CD4-positive, alpha-beta T cell treated with Interleukin-17A for 1 hour (primary cell): Measurements from ENCODE around the gene SSBP3.
"Not testable (repeated sequence)": the region's sequence is repeated elsewhere in the genome, so short reads cannot be mapped to it uniquely, and the experiment has no call there.

Source experiments
- DNase-seq: peaks from one replicate; pipeline ENCODE4 v3.0.0-alpha.2; 2020

SSBP3 gene

DNA sequence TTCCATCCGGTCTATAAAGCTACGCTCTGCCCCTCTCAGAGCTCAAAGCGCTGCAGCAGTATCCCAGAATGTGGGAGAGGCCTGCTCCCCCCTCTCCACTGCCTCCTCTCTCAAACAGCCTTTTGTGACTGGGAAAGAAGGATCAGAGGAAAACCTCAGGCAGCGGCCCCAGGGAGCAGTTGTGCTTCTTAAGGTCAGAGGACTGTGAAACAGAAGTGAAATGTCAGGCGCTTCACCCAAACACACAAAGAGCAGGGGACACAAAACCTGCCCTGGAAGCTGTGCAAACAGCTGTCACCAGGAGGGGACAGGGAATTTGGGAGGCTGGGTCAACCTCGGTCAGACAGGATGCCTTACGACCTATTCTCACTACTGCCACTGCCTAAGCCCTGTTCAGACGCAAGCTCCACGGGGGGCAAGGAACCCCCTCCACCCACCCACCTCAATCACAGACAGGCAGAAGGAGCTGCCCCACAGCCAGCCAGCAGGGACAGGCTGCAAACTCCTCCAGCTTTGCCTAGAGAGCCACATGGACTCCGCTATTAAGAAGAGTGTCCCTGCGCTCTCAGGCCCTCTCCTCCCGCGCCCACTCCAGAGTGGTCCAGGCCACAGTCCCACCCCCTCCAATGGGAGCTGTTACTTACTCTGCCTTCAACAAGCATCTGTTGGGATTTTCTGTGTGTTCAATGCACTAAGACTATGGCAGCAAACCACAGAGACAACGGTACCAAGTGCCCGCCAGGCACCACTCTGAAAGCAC is 14.6 kb downstream of the SSBP3 start:
- no peak for DNase-seq

DNA sequence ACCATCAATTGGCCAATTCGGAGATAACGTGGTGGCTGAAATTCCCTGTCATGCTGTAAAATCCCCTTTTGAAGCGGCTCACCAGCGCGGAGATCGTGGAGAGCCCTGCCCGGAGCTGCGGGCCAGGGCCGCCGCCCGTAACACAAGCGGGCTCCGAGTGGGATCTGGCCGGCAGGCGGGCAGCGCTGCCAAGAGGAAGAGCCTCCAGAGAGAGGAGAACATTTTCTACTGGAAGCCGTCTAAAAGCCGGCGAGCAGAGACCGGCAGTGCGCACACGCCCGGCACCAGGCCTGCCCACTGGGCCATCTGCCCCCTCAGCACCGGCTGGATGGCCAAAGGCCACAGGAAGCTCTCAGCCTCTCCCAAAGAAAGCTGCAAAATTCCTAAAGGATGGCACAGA is 15.5 kb downstream of the SSBP3 start:
- DNase-seq = no peak

DNA sequence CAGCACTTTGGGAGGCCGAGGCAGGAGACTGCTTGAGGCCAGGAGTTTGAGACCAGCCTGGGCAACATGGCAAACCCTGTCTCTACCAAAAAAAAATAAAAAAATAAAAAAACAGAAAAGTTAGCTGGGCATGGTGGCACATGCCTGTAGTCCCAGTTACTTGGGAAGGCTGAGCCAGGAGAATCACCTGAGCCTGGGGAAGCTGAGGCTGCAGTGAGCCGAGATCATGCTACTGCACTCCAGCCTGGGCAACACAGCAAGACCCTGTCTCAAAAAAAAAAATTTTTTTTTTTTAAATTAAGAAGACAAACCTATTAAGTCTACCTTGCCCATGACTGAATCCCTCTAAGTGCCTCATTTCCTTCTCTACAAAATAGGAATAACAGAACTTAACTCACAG is 16.6 kb downstream of the SSBP3 start:
- DNase-seq = not testable (repeated sequence)

DNA sequence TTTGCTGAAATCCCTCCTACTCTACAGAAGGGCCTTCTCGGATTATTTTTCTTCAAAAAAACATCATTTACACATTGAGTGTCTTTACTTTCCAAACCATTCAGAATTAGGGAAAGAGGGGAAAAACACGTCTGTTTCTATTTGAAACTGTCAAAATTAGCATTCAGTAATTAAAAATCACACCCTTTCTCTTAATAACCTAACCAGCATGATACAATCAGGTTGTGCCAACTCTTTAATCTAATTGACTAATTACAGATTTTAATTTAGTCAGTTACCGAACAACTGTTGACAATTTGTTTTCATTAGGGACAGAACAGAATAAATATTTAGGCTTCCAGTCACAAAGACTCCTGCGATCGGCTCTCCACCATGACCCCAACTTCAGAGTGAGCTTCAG is 18.8 kb downstream of the SSBP3 start:
- no peak for DNase-seq

DNA sequence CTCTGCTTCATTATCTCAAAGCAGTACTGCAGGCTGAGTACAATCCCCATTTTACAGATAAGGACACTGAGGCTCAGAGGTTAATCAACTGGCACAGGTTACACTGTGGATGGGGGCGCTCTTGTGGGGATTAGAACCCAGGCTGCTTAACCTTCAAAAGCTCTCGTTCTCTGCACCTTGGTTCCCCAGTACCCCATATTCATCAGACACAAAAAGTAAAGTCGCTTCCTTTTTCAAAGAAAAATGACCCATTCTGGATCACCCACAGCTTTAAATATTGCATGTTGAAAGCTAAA is 20.5 kb downstream of the SSBP3 start:
- DNase-seq = no peak

DNA sequence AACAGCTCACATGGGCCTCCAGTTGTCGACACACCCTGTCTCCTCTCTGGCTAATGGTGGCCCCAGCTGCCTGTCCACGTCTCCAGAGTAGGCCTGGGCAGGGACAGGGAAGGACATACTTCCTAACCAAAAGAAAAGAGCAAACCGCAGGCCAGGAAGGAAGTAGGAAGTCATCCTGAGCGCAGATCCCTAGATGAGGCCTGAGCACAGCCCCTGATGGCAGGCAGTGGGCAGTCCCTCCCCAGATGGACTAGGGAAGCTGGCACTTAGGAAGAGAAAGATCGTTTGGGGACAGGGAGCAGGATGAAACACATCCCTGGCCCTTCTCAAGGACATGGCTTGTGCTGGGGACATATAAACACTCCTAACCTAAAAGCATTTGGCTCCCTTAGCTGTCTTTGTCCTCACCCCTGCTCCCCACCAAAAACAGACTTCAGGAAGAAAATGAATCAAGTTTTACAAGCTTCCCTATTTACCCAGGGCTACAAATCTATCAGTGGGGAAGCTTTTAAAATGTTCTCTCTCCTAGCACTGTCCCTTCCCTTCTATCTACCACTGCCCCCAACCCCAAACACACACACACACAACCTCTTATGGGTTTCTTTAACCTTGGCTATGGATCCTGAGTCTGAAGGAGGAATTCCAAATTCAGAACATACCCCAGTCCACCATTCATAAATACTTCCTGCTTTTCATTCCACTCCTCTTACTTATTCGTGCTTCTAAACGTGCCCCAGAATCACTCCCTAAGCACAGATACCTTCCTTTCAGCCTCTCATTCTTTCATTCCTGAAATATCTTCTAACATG is 21.1 kb downstream of the SSBP3 start:
- DNase-seq = no peak

DNA sequence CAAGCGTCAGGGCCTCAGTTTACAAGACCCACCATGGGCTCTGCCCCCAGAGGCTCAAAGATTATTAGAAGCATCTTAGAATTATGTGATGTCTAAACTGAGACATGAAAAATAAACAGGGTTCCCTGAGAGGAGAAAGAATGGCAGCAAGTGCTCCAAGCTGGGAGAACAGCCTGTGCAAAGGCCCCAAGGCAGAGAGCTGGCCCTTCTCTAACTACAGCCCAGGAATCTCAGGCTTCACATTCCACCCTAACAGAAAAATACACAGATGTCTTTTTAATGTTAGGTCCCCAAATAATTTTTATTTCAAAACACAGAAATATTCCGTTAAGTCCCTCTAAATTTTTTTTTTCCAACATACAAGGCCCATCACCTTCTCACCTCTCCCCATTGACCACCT is 21.7 kb downstream of the SSBP3 start:
- DNase-seq = no peak

DNA sequence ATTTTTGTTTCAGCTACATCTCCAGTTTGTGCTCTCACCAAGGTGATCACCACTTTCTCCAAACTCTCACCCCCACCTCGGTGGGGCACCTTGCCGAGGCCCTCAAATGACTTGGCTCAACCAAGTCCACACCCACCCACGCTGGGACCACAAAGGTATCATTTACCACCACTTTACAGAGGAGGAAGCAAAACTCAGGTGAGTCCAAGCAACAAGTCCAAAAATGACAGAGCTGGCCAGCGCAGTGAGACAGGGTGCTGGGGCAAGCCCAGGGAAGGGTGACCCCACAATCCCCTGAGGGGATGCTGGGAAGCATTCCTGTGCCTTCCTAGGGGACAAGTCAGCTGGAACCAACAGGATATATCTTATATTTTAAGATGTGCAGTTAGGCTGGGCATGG is 24.7 kb downstream of the SSBP3 start:
- no peak for DNase-seq

DNA sequence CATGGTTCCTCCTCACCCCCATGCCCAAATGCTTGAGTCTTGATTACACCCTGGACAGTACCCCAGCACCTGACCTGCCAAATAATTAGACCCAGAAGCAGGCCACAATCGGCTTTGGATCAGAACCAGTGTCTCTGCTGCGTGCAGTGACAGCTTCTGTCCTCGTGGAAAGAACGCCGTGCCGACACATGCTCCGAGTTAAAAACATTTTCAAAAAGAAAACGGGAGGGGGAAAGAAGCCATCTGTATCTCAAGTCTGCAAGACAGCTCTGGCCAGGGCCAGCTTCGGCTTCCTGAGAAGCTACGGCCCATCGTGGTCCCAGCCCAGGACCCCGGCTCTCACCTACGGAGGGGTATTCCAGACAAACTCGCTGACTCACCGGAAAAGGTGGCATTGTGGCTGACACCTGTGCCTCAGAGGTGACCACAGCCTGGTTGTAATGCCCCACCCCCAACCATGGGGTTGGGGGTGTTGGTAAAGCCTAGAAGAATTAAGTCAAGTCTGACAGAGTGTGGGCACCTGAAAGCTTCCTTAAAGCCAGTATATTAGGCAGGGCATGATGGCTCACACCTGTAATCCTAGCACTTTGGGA is 25.8 kb downstream of the SSBP3 start:
- peak; percentile 40 for DNase-seq

DNA sequence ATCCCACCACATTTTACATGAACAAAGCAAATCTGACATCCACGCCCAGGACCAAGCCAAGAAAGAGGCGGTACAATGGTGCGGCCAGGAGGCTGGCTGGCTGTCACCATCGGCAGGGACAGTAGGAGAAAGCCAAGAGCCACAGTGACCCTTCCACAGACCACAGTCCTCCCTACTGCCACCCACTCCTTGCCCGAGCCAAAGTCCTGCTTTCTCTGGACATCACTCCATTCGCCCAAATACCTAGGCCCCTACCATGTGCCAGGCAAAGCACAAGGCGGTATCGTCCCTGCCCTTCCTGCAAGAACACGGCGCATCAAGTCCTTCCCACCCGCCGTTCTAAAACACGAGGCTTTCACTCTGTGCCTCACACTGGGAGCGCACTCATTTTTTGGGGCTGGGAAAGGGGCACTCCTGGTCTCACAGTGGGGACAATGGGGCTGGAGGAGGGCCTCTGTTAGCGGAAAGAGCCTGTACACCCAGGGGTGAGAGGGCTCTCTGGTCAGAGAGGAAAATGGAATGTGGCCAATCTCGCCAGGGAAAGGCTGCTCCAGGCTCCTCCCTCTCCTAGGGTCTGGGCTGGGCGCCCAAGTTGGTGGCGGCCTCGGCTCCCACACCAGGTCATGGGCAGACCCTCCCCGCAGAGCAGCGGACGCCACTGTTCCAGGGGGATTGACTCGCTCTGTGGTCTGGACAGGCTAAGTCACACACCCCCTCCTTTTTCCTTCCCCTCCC is 26.5 kb downstream of the SSBP3 start:
- DNase-seq = no peak

DNA sequence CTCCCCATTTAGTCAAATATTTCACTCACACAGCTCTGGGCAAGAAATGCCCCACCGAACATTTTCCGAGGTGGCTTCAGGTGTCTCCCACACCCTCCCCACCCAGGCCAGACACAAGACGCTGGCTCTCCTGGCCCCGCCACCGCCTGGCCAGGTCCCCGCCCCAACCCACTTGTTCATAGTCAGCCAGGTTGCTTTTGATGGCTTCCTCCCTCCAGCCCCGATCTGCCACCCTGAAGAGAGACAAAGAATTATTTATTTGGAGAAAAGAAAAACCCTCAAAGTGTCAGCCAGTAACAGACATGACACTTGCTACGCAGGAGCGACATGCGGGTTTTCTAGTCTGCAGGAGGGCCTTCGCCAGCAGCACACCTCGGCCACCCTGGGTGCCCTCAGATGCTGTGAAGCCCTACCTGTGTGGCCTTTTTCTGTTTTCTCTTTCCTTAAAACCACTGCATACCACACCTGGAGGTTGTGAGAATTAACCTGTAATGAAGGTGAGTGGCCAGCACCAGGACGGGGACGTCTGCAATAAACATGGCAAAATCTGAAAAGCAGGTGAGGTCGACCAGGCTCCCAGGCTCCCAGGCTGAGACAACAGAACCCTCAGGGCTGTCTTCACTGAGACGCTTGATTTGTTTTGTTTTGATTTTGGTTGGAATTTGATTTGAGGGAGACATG is 27.2 kb downstream of the SSBP3 start:
- DNase-seq = no peak

DNA sequence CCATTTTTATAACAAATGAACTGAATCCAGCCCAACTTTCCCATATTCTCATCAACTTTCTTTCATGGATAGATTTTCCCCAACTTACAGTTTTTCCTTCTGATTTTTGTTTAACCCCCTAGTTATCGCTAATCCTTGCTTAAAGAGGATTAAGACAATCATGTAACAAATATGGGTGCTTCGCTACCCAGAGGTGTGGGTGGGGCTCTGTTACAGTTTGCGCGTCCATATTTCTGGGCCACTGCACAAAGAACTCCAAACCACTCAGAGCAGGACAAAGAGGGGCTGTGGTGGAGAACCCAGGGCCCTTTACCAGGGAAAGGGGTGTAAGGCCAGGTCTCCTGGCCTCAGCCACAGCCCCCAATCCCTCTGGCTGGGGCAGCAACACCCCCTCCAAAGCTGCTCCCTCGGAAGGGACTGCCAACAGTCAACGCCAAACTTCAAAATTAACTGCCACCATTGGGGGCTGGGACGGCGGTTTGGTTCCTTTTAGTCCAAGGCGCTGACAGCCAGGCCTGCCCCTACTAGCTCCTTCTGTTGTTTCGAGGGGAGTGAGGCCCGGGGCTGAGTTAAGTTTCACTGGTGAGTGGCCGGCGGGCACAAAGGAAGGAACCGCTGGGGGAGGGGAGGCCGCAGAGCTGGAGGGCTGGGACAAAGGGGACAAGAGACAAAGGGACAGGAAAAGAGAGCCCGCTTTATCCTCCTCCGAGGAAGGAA is 27.9 kb downstream of the SSBP3 start:
- no peak for DNase-seq

DNA sequence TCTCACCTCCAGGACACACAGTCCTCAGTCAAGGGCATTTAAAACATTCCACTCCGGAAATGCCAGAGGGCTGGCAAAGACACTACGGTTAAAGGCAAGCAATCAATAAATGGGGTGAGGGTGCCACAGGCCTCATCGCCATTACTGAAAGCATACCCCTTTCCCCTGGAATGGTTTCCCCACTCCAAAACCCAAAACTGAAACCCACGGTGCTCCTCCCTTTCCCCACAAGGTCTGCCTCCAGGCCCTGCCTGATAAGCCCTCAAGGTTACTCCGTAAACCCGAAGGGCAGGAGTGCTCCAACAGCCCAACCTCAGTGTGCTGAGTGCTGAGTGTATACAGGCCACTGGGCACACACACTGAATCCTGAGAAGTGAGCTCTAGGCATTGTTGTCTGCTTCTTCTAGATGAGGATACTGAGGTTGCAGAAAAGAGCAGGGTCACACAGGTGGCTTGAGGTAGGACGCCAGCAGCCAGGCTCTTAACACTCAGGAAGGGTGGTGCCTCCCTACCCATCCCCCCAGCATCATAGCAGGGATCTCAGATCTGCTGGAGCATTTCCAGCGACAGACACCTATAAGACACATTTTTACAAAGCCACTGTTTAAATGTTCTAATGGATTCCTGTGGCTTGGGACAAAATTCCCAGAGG is 29.0 kb downstream of the SSBP3 start:
- no peak for DNase-seq

DNA sequence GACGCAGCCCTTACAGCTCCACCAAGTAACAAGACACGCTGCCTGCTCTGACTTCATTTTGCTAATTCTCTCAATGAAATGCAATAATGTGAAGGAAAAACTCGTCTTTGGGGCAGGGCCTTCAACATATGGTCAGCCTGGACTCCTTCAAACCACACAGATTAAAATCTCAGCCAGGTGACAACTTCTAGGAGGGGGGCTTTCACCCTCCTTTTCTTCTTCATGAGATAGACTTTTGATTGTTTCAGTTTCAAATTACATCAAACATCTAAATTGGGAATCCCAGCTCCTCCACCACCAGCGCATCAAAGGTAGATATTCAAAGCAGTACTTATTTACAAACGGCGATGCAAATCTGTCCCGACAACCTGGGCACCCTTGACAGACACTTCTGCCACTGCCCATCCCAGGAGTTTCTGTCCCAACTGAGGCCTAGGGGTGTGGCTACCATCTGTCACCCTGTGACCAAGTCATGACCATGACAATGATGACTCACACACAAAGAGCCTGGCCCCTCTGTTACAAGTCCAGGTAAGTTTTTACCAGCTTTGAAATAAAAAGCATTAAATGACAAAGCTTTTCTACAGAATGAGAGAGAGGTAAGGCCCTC is 29.7 kb downstream of the SSBP3 start:
- DNase-seq = no peak

DNA sequence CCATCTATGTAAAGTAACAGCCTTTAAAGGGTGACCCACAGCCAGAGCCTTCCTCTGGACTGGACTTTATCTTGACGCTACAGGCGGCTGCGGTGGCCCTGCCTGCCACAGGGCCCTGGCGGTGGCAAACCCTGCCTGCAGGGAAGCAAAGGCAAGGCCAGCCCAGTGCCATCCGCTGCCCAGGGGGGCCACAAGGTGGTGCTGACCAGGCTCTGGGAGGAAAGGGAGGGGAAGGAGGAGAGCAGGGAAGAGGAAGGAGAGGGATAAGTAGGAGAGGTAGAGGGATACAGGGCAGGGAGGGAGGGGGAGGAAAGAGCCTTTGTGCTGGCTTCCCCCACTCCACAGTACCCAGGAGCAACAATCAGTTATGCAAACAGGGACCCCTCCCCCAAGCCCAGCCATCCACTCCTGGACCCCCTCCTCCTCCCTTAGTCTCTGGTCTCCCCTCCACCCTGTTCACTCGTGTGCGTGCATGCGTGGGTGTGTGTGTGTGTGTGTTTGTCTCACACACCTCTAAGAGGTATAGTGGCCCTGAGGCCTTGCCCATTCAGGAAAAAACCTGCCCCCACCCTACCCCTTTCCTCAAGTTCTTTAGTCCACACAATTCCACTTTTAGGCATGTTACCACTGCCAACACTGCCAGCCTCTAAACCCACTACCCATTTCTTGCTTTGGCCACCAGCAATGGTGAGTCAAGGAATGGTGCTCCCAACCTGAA is 30.3 kb downstream of the SSBP3 start:
- no peak for DNase-seq

DNA sequence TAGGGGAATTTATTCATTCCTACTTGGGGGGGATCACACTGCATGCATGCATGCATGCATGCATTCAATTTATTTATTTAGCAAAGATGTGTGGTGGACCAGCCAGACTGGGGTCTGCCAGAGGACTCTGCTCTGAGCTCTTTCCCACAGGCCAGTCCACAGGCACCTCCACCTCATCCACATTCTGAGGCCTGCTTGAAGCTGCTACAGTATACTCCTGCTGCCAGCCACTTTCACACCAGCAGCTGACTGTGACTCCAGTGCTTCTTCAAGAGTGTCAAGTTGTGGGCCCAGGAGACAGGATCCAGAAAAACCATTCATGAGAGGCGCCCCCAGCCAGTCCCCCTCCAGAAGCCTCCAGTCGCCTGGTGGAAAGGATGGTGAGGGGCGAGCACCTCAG is 30.9 kb downstream of the SSBP3 start:
- no peak for DNase-seq

DNA sequence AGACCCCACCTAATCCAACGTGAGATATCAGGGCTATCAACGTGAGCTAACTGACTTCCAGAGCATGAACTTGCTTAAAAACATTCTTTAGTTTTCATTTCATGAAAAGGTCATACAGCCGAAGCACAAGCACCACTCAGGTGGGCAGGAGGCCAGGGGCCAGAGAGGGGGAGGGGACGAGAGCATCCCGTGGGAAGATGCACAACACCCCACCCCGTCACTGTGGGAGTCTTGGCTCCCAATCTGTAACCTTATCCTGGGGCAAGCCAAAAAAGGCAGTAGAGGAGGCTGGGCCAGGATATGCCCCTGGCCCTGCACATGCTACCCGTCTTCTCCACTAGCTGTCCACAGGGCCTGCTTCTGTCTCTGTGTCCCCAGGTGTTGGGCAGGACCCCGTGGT is 31.4 kb downstream of the SSBP3 start:
- no peak for DNase-seq

DNA sequence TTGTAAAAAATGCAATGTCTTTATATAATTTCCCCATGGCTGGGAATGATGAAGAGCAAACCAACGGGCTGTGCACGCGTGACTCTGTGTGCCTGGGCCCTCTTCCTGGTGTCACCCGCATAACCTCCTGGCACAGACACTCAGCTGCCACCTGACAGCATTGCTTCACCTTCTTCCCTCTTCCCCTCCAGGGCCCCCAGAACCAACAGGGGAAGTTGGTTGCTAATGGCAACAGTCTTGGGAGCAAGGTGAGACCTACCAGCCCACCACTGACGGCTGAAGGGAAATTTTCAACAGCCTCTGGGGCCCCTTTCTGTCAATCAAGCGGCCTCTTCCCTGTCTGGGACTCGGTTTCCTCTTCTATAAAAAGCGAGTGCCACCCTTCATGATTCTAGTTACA is 33.2 kb downstream of the SSBP3 start:
- DNase-seq = no peak

DNA sequence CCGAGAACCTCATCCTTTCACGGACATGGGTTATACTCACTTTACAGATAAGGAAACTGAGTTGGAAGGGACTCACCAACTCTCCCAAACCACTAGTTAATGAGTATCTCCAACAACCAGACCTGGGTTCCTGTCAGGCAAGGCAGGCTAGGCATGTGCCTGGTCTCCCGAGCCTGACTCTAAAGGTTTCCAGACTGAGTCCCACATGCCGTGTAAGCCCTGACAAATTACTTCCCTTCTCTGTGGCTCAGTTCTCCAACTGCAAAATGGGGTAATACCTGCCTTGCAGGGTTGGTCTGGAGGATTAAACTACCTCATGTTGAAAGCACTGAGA is 34.3 kb downstream of the SSBP3 start:
- DNase-seq = no peak

DNA sequence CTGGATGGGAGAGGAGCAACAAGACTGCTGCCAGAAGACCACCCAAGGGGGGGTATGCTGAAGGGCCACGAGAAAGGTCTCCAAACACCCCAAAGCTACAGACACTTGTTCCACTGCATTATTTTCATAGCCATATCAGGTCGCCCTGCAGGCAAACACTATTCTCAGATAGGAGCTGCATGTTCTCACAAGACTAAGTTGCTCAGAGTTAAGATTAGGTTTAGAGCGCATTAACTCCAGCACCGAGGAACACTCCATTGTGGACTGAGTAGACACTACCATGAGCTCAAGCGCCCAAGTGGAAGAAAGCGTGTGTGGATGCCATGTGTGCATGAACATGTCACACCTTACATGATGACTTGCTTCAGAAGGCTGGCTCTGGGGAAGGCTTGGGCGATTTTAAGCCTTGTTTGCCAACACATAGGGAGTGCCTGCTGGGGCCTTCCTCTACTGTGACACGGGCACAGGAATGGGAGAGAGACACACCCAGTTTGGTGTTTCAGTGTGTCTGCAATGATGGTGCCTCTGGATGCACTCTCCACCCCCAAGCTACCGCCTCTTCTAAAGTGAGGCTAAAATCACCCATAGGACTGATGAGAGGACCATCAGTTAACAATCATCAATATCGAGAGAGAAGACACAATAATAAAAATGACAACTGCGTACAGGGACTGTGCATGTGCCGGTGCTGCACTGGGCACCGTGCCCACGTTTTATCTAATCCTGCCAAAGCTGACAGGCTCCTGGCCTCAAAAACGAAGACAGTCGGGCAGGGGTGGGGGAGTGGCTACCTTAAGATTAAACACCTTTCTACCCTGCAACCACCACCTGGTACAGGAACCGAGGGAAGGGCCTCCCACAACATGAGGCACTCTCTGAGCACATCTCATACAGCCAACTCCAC is 34.9 kb downstream of the SSBP3 start:
- DNase-seq = no peak
